Measurements from ENCODE around the gene ROCK2. TPM values are rescaled to one million over a fixed set of nuclear protein-coding genes. Genes with fewer than 3 reads are reported as not detected.
A peak's percentile ranks its signal among the peaks of the same experiment; 100 is the strongest.

Gene ROCK2
- total RNA-seq, 1 donor from 2014 or later: 45.1 TPM

GRCh38 chr2:11157731-11158130, 186.7 kb downstream of the ROCK2 start:
- Mint-ChIP-seq H3K27me3 (ENCODE audit: low read depth, unreplicated experiment) (peaks cover 10% of the 10 kb centered on the region), H3K9me3 (ENCODE audit: unreplicated experiment) (no peaks in the 10 kb centered on the region), H3K4me3 (ENCODE audit: unreplicated experiment) (no peak overlapping the region), H3K4me1 (ENCODE audit: low read depth, unreplicated experiment) (peaks cover 5% of the 10 kb centered on the region), H3K36me3 (ENCODE audit: low read depth, unreplicated experiment) (no peaks in the 10 kb centered on the region), H3K27ac (ENCODE audit: unreplicated experiment) (no peak overlapping the region)
- no peaks in the 10 kb centered on the region for H3K27me3 ChIP-seq (ENCODE audit: insufficient read depth, low read length)
- no peaks in the 10 kb centered on the region for H4K20me1 ChIP-seq (ENCODE audit: insufficient read depth, low read length)
- H3K9me3 ChIP-seq (ENCODE audit: insufficient read depth, low read depth, low read length): no peaks in the 10 kb centered on the region
- H3K4me1 ChIP-seq (ENCODE audit: insufficient read depth, low read length): peaks cover 12% of the 10 kb centered on the region
- H3K79me2 ChIP-seq (ENCODE audit: insufficient read depth, low read length): no peaks in the 10 kb centered on the region
- H3K36me3 ChIP-seq (ENCODE audit: insufficient read depth, low read length): no peaks in the 10 kb centered on the region
- no peak for FAIRE-seq
- H2AFZ ChIP-seq (ENCODE audit: low read depth, low read length): no peak overlapping the region
- no peak for DNase-seq (ENCODE audit: low read depth)
- H3K4me2 ChIP-seq (ENCODE audit: low read length): no peak overlapping the region
- no peak for TF ChIP-seq EZH2 (IDR thresholded peaks at IDR 0.05; ENCODE audit: insufficient read depth, low read length)
- no peak for TF ChIP-seq CTCF (IDR thresholded peaks at IDR 0.05; ENCODE audit: insufficient read depth, low read depth, low read length)
- no peak overlapping the region for H3K9ac ChIP-seq (ENCODE audit: low read length)
- no peak overlapping the region for H3K4me3 ChIP-seq (ENCODE audit: insufficient read depth, low read depth, low read length)
- H3K27ac ChIP-seq (ENCODE audit: low read depth, low read length): no peak overlapping the region

GRCh38 chr2:11157296-11157695, 187.1 kb downstream of the ROCK2 start:
- DNase-seq (ENCODE audit: low read depth) (no peak), FAIRE-seq (no peak)
- Mint-ChIP-seq H3K27me3 (ENCODE audit: low read depth, unreplicated experiment) (peaks cover 13% of the 10 kb centered on the region), H3K4me3 (ENCODE audit: unreplicated experiment) (no peak overlapping the region), H3K4me1 (ENCODE audit: low read depth, unreplicated experiment) (peaks cover 5% of the 10 kb centered on the region), H3K36me3 (ENCODE audit: low read depth, unreplicated experiment) (no peaks in the 10 kb centered on the region), H3K9me3 (ENCODE audit: unreplicated experiment) (no peaks in the 10 kb centered on the region), H3K27ac (ENCODE audit: unreplicated experiment) (no peak overlapping the region)
- no peaks in the 10 kb centered on the region for H3K79me2 ChIP-seq (ENCODE audit: insufficient read depth, low read length)
- no peak overlapping the region for H2AFZ ChIP-seq (ENCODE audit: low read depth, low read length)
- H3K36me3 ChIP-seq (ENCODE audit: insufficient read depth, low read length): no peaks in the 10 kb centered on the region
- H3K4me1 ChIP-seq (ENCODE audit: insufficient read depth, low read length): peaks cover 12% of the 10 kb centered on the region
- no peak overlapping the region for H3K27ac ChIP-seq (ENCODE audit: low read depth, low read length)
- no peak overlapping the region for H3K4me2 ChIP-seq (ENCODE audit: low read length)
- no peaks in the 10 kb centered on the region for H3K27me3 ChIP-seq (ENCODE audit: insufficient read depth, low read length)
- no peak overlapping the region for H3K9ac ChIP-seq (ENCODE audit: low read length)
- no peak overlapping the region for H3K4me3 ChIP-seq (ENCODE audit: insufficient read depth, low read depth, low read length)
- H4K20me1 ChIP-seq (ENCODE audit: insufficient read depth, low read length): no peaks in the 10 kb centered on the region
- TF ChIP-seq EZH2 (IDR thresholded peaks at IDR 0.05; ENCODE audit: insufficient read depth, low read length) (no peak), CTCF (IDR thresholded peaks at IDR 0.05; ENCODE audit: insufficient read depth, low read depth, low read length) (no peak)
- no peaks in the 10 kb centered on the region for H3K9me3 ChIP-seq (ENCODE audit: insufficient read depth, low read depth, low read length)

GRCh38 chr2:11156396-11157075, 187.9 kb downstream of the ROCK2 start:
- Histone ChIP-seq H4K20me1 (ENCODE audit: insufficient read depth, low read length) (no peaks in the 10 kb centered on the region), H3K27me3 (ENCODE audit: insufficient read depth, low read length) (no peaks in the 10 kb centered on the region), H3K4me2 (ENCODE audit: low read length) (peak overlapping the region; percentile 90), H3K9me3 (ENCODE audit: insufficient read depth, low read depth, low read length) (no peaks in the 10 kb centered on the region), H3K79me2 (ENCODE audit: insufficient read depth, low read length) (no peaks in the 10 kb centered on the region), H2AFZ (ENCODE audit: low read depth, low read length) (no peak overlapping the region), H3K27ac (ENCODE audit: low read depth, low read length) (no peak overlapping the region), H3K36me3 (ENCODE audit: insufficient read depth, low read length) (no peaks in the 10 kb centered on the region), H3K9ac (ENCODE audit: low read length) (no peak overlapping the region), H3K4me3 (ENCODE audit: insufficient read depth, low read depth, low read length) (no peak overlapping the region), H3K4me1 (ENCODE audit: insufficient read depth, low read length) (peaks cover 12% of the 10 kb centered on the region)
- no peaks in the 10 kb centered on the region for H3K9me3 Mint-ChIP-seq (ENCODE audit: unreplicated experiment)
- H3K27ac Mint-ChIP-seq (ENCODE audit: unreplicated experiment): no peak overlapping the region
- H3K4me1 Mint-ChIP-seq (ENCODE audit: low read depth, unreplicated experiment): peaks cover 5% of the 10 kb centered on the region
- H3K36me3 Mint-ChIP-seq (ENCODE audit: low read depth, unreplicated experiment): no peaks in the 10 kb centered on the region
- TF ChIP-seq CTCF (IDR thresholded peaks at IDR 0.05; ENCODE audit: insufficient read depth, low read depth, low read length) (no peak), EZH2 (IDR thresholded peaks at IDR 0.05; ENCODE audit: insufficient read depth, low read length) (no peak)
- DNase-seq (ENCODE audit: low read depth): no peak
- peaks cover 20% of the 10 kb centered on the region for H3K27me3 Mint-ChIP-seq (ENCODE audit: low read depth, unreplicated experiment)
- peak overlapping the region; percentile 70 for H3K4me3 Mint-ChIP-seq (ENCODE audit: unreplicated experiment)
- FAIRE-seq: no peak
